NCI-H774 (cell line): ENCODE data around the gene SHMT1.

Experiments used
- DNase-seq: peaks from one replicate; lab custom pipeline; 2025; lab: John Stamatoyannopoulos, UW

Gene SHMT1

GRCh38 chr17:18281788-18282187, 81.6 kb downstream of the SHMT1 start:
- DNase-seq, result no peak

- DNase-seq, result no peak
Measured at GRCh38 chr17:18280766-18281371, 82.5 kb downstream of the SHMT1 start.

DNA sequence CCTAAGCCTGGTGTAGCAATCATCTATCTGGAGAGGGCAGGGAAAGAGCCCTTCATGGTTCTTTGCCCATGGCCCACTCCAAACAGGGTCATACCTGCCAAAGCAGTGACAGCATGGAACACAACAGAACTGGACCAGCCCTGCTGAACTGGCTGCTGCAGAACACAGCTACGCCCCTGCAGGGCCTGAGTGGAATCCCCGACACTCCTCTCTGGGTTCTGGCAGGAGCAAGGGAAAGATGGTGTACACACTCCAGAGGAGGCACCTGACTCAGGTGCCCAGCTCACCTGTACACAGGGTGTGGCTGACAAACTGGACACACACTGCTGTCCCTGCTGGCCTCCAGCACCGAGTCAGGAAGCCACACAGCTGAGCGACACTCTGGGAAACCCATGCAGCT, 83.1 kb downstream of the SHMT1 start:
- DNase-seq, result no peak

DNA sequence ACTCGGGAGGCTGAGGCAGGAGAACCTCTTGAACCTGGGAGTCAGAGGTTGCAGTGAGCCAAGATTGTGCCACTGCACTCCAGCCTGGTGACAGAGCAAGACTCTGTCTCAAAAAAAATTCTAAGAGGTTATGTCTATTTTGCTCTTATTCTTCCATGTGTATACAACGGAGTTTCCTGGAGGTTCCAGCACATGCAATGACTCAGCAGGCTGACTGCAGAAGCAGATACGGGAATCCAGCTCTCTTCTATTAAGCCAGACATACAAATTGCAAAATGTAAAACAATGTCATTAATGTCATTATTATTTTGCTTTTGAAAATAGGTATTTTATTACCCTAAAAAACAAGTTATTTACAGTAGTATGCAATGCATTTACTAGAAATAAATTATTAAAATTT, 84.5 kb downstream of the SHMT1 start:
- no peak for DNase-seq
